ENCODE results near the gene RUFY4. TPM values are rescaled to one million over a fixed set of nuclear protein-coding genes. Genes with fewer than 3 reads are reported as not detected.

The RUFY4 gene
- polyA plus RNA-seq, 2 donors = 0.28 to 0.52 TPM

GRCh38 chr2:218129458-218130135, 60.5 kb downstream of the RUFY4 start:
- peak overlapping the region; percentile 26 to 36 for H3K4me3 ChIP-seq (ENCODE audit: low read depth in 1 of 2, low read length in 2 of 2)
- H3K9me3 ChIP-seq (ENCODE audit: control insufficient read depth in 2 of 2, insufficient read depth in 1 of 2, low read depth in 1 of 2, low read length in 1 of 2) = no peaks in the 10 kb centered on the region
- WGBS, 2 donors = 72 to 79% methylated on average over 6 of the region's 6 CpGs
- H3K27me3 ChIP-seq (ENCODE audit: control insufficient read depth in 1 of 2, insufficient read depth in 2 of 2, low read length in 2 of 2) = no peaks in the 10 kb centered on the region
- H3K27ac ChIP-seq (ENCODE audit: low read depth in 2 of 2, low read length in 1 of 2) = peak overlapping the region; percentile 86 to 94
- H3K36me3 ChIP-seq (ENCODE audit: control insufficient read depth in 2 of 2, insufficient read depth in 2 of 2, low read length in 1 of 2) = no peaks in the 10 kb centered on the region
- H3K4me1 ChIP-seq (ENCODE audit: control insufficient read depth in 2 of 2, insufficient read depth in 2 of 2, low read length in 1 of 2) = peaks cover 4 to 9% of the 10 kb centered on the region in 2 donors

GRCh38 chr2:218130377-218130776, 61.3 kb downstream of the RUFY4 start:
- no peaks in the 10 kb centered on the region for H3K36me3 ChIP-seq (ENCODE audit: control insufficient read depth in 2 of 2, insufficient read depth in 2 of 2, low read length in 1 of 2)
- 86 to 87% methylated on average over 2 of the region's 2 CpGs for WGBS, 2 donors
- peak overlapping the region; percentile 69 to 89 for H3K27ac ChIP-seq (ENCODE audit: low read depth in 2 of 2, low read length in 1 of 2)
- H3K9me3 ChIP-seq (ENCODE audit: control insufficient read depth in 2 of 2, insufficient read depth in 1 of 2, low read depth in 1 of 2, low read length in 1 of 2) = no peaks in the 10 kb centered on the region
- H3K4me3 ChIP-seq (ENCODE audit: low read depth in 1 of 2, low read length in 2 of 2) = no peak overlapping the region
- peaks cover 4 to 9% of the 10 kb centered on the region in 2 donors for H3K4me1 ChIP-seq (ENCODE audit: control insufficient read depth in 2 of 2, insufficient read depth in 2 of 2, low read length in 1 of 2)
- H3K27me3 ChIP-seq (ENCODE audit: control insufficient read depth in 1 of 2, insufficient read depth in 2 of 2, low read length in 2 of 2) = no peaks in the 10 kb centered on the region

GRCh38 chr2:218130822-218131221, 61.8 kb downstream of the RUFY4 start:
- no peaks in the 10 kb centered on the region for H3K27me3 ChIP-seq (ENCODE audit: control insufficient read depth in 1 of 2, insufficient read depth in 2 of 2, low read length in 2 of 2)
- H3K4me1 ChIP-seq (ENCODE audit: control insufficient read depth in 2 of 2, insufficient read depth in 2 of 2, low read length in 1 of 2) = peaks cover 4 to 7% of the 10 kb centered on the region in 2 donors
- H3K4me3 ChIP-seq (ENCODE audit: low read depth in 1 of 2, low read length in 2 of 2) = no peak overlapping the region
- H3K27ac ChIP-seq (ENCODE audit: low read depth in 2 of 2, low read length in 1 of 2) = peak overlapping the region; percentile 76 to 89
- H3K9me3 ChIP-seq (ENCODE audit: control insufficient read depth in 2 of 2, insufficient read depth in 1 of 2, low read depth in 1 of 2, low read length in 1 of 2) = no peaks in the 10 kb centered on the region
- H3K36me3 ChIP-seq (ENCODE audit: control insufficient read depth in 2 of 2, insufficient read depth in 2 of 2, low read length in 1 of 2) = peaks cover 0 to 4% of the 10 kb centered on the region in 2 donors

- H3K27me3 ChIP-seq (ENCODE audit: control insufficient read depth in 1 of 2, insufficient read depth in 2 of 2, low read length in 2 of 2) = no peaks in the 10 kb centered on the region
- no peak overlapping the region for H3K4me3 ChIP-seq (ENCODE audit: low read depth in 1 of 2, low read length in 2 of 2)
- 49 to 60% methylated on average over 3 of the region's 3 CpGs for WGBS, 2 donors
- no peaks in the 10 kb centered on the region for H3K4me1 ChIP-seq (ENCODE audit: control insufficient read depth in 2 of 2, insufficient read depth in 2 of 2, low read length in 1 of 2)
- no peaks in the 10 kb centered on the region for H3K9me3 ChIP-seq (ENCODE audit: control insufficient read depth in 2 of 2, insufficient read depth in 1 of 2, low read depth in 1 of 2, low read length in 1 of 2)
- H3K27ac ChIP-seq (ENCODE audit: low read depth in 2 of 2, low read length in 1 of 2) = no peak overlapping the region
- peaks cover 0 to 6% of the 10 kb centered on the region in 2 donors for H3K36me3 ChIP-seq (ENCODE audit: control insufficient read depth in 2 of 2, insufficient read depth in 2 of 2, low read length in 1 of 2)
Measured at GRCh38 chr2:218137514-218137913, 68.5 kb downstream of the RUFY4 start.

GRCh38 chr2:218138047-218138446, 69.0 kb downstream of the RUFY4 start:
- Histone ChIP-seq H3K4me3 (ENCODE audit: low read depth in 1 of 2, low read length in 2 of 2) (no peak overlapping the region), H3K27me3 (ENCODE audit: control insufficient read depth in 1 of 2, insufficient read depth in 2 of 2, low read length in 2 of 2) (no peaks in the 10 kb centered on the region)
- 46 to 59% methylated on average over 4 of the region's 4 CpGs for WGBS, 2 donors

More at GRCh38 chr2:218138047-218138446, 69.0 kb downstream of the RUFY4 start:
- Histone ChIP-seq H3K4me1 (ENCODE audit: control insufficient read depth in 2 of 2, insufficient read depth in 2 of 2, low read length in 1 of 2) (no peaks in the 10 kb centered on the region), H3K36me3 (ENCODE audit: control insufficient read depth in 2 of 2, insufficient read depth in 2 of 2, low read length in 1 of 2) (peaks cover 0 to 6% of the 10 kb centered on the region in 2 donors), H3K27ac (ENCODE audit: low read depth in 2 of 2, low read length in 1 of 2) (no peak overlapping the region), H3K9me3 (ENCODE audit: control insufficient read depth in 2 of 2, insufficient read depth in 1 of 2, low read depth in 1 of 2, low read length in 1 of 2) (no peaks in the 10 kb centered on the region)

Other genes starting within 250 kb of the RUFY4 start
- 10 to 100 TPM; 28.3 to 39.0 TPM for gene TNS1, start 66.3 kb upstream of the RUFY4 start, polyA plus RNA-seq
- gene CXCR2, start 56.8 kb downstream of the RUFY4 start, polyA plus RNA-seq = 10 to 100 TPM; 12.0 to 23.8 TPM
- under 1 TPM; 0.08 to 0.11 TPM for gene CXCR1, start 97.7 kb downstream of the RUFY4 start, polyA plus RNA-seq
- 100 to 1,000 TPM; 150 to 426 TPM for gene ARPC2, start 147.9 kb downstream of the RUFY4 start, polyA plus RNA-seq
- gene GPBAR1, start 191.8 kb downstream of the RUFY4 start, polyA plus RNA-seq = under 1 TPM; 0.29 to 0.45 TPM
- 10 to 100 TPM; 45.0 to 90.4 TPM for gene AAMP, start 200.9 kb downstream of the RUFY4 start, polyA plus RNA-seq
- gene PNKD, start 201.3 kb downstream of the RUFY4 start, polyA plus RNA-seq = 10 to 100 TPM; 50.1 to 54.9 TPM
- 100 to 1,000 TPM; 196 to 231 TPM for gene TMBIM1, start 223.2 kb downstream of the RUFY4 start, polyA plus RNA-seq